Right lobe of liver (tissue), 4 donors: Measurements from ENCODE around the gene PTPRT.

Experiments used
- CTCF ChIP-seq, 4 donors: fragments of 200-600 bp in 3 of 4; fragments of 450-650 bp in 1 of 4; IDR thresholded peaks; one replicate each; pipeline versions ENCODE4 v1.5.1 to v1.8.0; 2016 to 2022; ENCODE audit warnings: antibody characterized with exemption in 4 of 4, mild to moderate bottlenecking in 2 of 4
- POLR2A ChIP-seq: fragments of 450-650 bp; IDR thresholded peaks from one replicate; pipeline ENCODE4 v1.6.1; 2017; ENCODE audit warnings: antibody characterized with exemption, mild to moderate bottlenecking
- donor health status: DM: no; HTN: no; CAD: no.
- donor health status: DM: no; HTN: no; CAD: no.
- donor health status: DM: no; HTN: yes; CAD: no.

GRCh38 chr20:43235998-43236397 lies 46.3 kb upstream of the PTPRT start:
- no peak for TF ChIP-seq POLR2A
- no peak for TF ChIP-seq CTCF (IDR thresholded peaks at IDR 0.05)
